Activated CD8-positive, alpha-beta T cell treated with anti-CD3 and anti-CD28 coated beads for 36 hours (primary cell): Measurements from ENCODE around the gene AHCTF1. TPM values are rescaled to one million over a fixed set of nuclear protein-coding genes. Genes with fewer than 3 reads are reported as not detected.

ENCODE experiments used
- ATAC-seq: fragments of 200-7000 bp; cut with Tn5 transposase; one replicate; pipeline ENCODE4 v1.10.0; 2021; ENCODE audit warnings: mild to moderate bottlenecking, moderate library complexity
- CTCF ChIA-PET: fragments of 350-600 bp; sonication (Branson Sonifier 250); formaldehyde crosslinking; loops from one replicate; lab custom pipeline; 2021; ENCODE audit warnings: antibody characterized with exemption; lab: Charles Lee
- POLR2A ChIA-PET: fragments of 350-600 bp; sonication (Branson Sonifier 250); formaldehyde crosslinking; loops from one replicate; lab custom pipeline; 2021; ENCODE audit warnings: antibody characterized with exemption; lab: Charles Lee
- DNase-seq: peaks from one replicate; pipeline ENCODE4 v3.0.0-alpha.2; 2020
- H3K27ac Mint-ChIP-seq: one replicate; pipeline ENCODE4 v1.8.0; 2021; ENCODE audit warnings: mild to moderate bottlenecking, mixed read lengths
- H3K27me3 Mint-ChIP-seq: one replicate; pipeline ENCODE4 v1.8.0; 2021; ENCODE audit warnings: mixed read lengths
- H3K36me3 Mint-ChIP-seq: one replicate; pipeline ENCODE4 v1.8.0; 2021; ENCODE audit warnings: low read depth, mixed read lengths
- H3K4me1 Mint-ChIP-seq: one replicate; pipeline ENCODE4 v1.8.0; 2021; ENCODE audit warnings: low read depth, mixed read lengths
- H3K4me3 Mint-ChIP-seq: one replicate; pipeline ENCODE4 v1.8.0; 2021; ENCODE audit warnings: mild to moderate bottlenecking, moderate library complexity, mixed read lengths
- H3K9me3 Mint-ChIP-seq: one replicate; pipeline ENCODE4 v1.8.0; 2021; ENCODE audit warnings: mixed read lengths
- CTCF ChIP-seq: fragments of 200-600 bp; IDR thresholded peaks from one replicate; pipeline ENCODE4 v1.8.0; 2022; ENCODE audit warnings: antibody characterized with exemption, mild to moderate bottlenecking
- intact Hi-C: fragments of 100-400 bp; cut with micrococcal nuclease; formaldehyde crosslinking; loops from one replicate; pipeline ENCODE4 v1.10.0; 2022
- total RNA-seq, 2 experiments: library from RNA; stranded (reverse); gene quantifications; one replicate each; pipeline ENCODE4 v1.2.3, GENCODE V29; 2021

The AHCTF1 gene
- total RNA-seq, 2 experiments from 2014 or later = 42.4 to 45.3 TPM

- DNase-seq (no peak), ATAC-seq (no peak)
- no peak for TF ChIP-seq CTCF
- CTCF ChIA-PET = no interaction called here
- no peaks in the 10 kb centered on the region for H3K9me3 Mint-ChIP-seq
- H3K4me3 Mint-ChIP-seq = no peak overlapping the region
- intact Hi-C loops = no loop called here
- POLR2A ChIA-PET = interaction anchor here (0.7 to 1.1 kb wide), 2 partner anchors 160 to 192 kb away, joined by 3 read pairs; no protein-coding TSS in a partner anchor
- no peaks in the 10 kb centered on the region for H3K36me3 Mint-ChIP-seq
- H3K4me1 Mint-ChIP-seq = no peaks in the 10 kb centered on the region
- H3K27me3 Mint-ChIP-seq = no peaks in the 10 kb centered on the region
- H3K27ac Mint-ChIP-seq = no peak overlapping the region
Observed at GRCh38 chr1:246800356-246800755, 131.4 kb downstream of the AHCTF1 start.

- no peaks in the 10 kb centered on the region for H3K4me1 Mint-ChIP-seq
- DNase-seq = no peak
- no peak for ATAC-seq
- intact Hi-C loops = no loop called here
- no peaks in the 10 kb centered on the region for H3K36me3 Mint-ChIP-seq
- POLR2A ChIA-PET = interaction anchor here (0.9 kb wide), 1 partner anchor 11 kb away, joined by 4 read pairs; no protein-coding TSS in a partner anchor
- CTCF ChIA-PET = interaction anchor here (0.6 kb wide), 1 partner anchor 139 kb away, joined by 3 read pairs; no protein-coding TSS in a partner anchor
- H3K4me3 Mint-ChIP-seq = no peak overlapping the region
- H3K9me3 Mint-ChIP-seq = no peaks in the 10 kb centered on the region
- TF ChIP-seq CTCF = no peak
- no peaks in the 10 kb centered on the region for H3K27me3 Mint-ChIP-seq
- no peak overlapping the region for H3K27ac Mint-ChIP-seq
Observed at GRCh38 chr1:246798606-246799496, 132.9 kb downstream of the AHCTF1 start.

- H3K27ac Mint-ChIP-seq = no peak overlapping the region
- no peak for TF ChIP-seq CTCF
- DNase-seq = no peak
- no peaks in the 10 kb centered on the region for H3K27me3 Mint-ChIP-seq
- ATAC-seq = no peak
- CTCF ChIA-PET = no interaction called here
- no peaks in the 10 kb centered on the region for H3K9me3 Mint-ChIP-seq
- intact Hi-C loops = no loop called here
- H3K4me3 Mint-ChIP-seq = no peak overlapping the region
- H3K36me3 Mint-ChIP-seq = no peaks in the 10 kb centered on the region
- H3K4me1 Mint-ChIP-seq = no peaks in the 10 kb centered on the region
- POLR2A ChIA-PET = interaction anchor here (0.9 kb wide), 1 partner anchor 11 kb away, joined by 4 read pairs; no protein-coding TSS in a partner anchor
Observed at GRCh38 chr1:246798107-246798506, 133.6 kb downstream of the AHCTF1 start.

- POLR2A ChIA-PET = no interaction called here
- DNase-seq (no peak), ATAC-seq (no peak)
- no peak overlapping the region for H3K4me3 Mint-ChIP-seq
- no peak for TF ChIP-seq CTCF
- no peaks in the 10 kb centered on the region for H3K36me3 Mint-ChIP-seq
- no peaks in the 10 kb centered on the region for H3K4me1 Mint-ChIP-seq
- H3K27ac Mint-ChIP-seq = no peak overlapping the region
- CTCF ChIA-PET = no interaction called here
- H3K27me3 Mint-ChIP-seq = no peaks in the 10 kb centered on the region
- no peaks in the 10 kb centered on the region for H3K9me3 Mint-ChIP-seq
- intact Hi-C loops = no loop called here
Observed at GRCh38 chr1:246797597-246797996, 134.2 kb downstream of the AHCTF1 start.

- ChIA-PET POLR2A (no interaction called here), CTCF (no interaction called here)
- no peak for ATAC-seq
- TF ChIP-seq CTCF = no peak
- Mint-ChIP-seq H3K4me3 (no peak overlapping the region), H3K4me1 (no peaks in the 10 kb centered on the region), H3K27ac (no peak overlapping the region), H3K9me3 (no peaks in the 10 kb centered on the region), H3K36me3 (no peaks in the 10 kb centered on the region), H3K27me3 (no peaks in the 10 kb centered on the region)
- no peak for DNase-seq
- intact Hi-C loops = no loop called here
Observed at GRCh38 chr1:246797157-246797556, 134.6 kb downstream of the AHCTF1 start.
